HG02763 (cell line): Measurements from ENCODE around the gene EIF4G3.
"Not testable (repeated sequence)": the region's sequence is repeated elsewhere in the genome, so short reads cannot be mapped to it uniquely, and the experiment has no call there.

Experiments used
- ATAC-seq: cut with Tn5 transposase; IDR thresholded peaks from one replicate; pipeline ENCODE4 v1.9.1; 2021; ENCODE audit warnings: mild to moderate bottlenecking, moderate library complexity; ENCODE audit not compliant: unreplicated experiment

EIF4G3 gene

GRCh38 chr1:20962576-20963258 lies 214.0 kb downstream of the EIF4G3 start:
- no peak for ATAC-seq

GRCh38 chr1:20958430-20958829 lies 218.3 kb downstream of the EIF4G3 start:
- ATAC-seq, result no peak

- no peak for ATAC-seq
These were observed 220.4 kb downstream of the EIF4G3 start for GRCh38 chr1:20956272-20956671.

- no peak for ATAC-seq
These were observed 226.0 kb downstream of the EIF4G3 start for GRCh38 chr1:20950679-20951078.

GRCh38 chr1:20949871-20950590 lies 226.7 kb downstream of the EIF4G3 start:
- ATAC-seq, result no peak

GRCh38 chr1:20948101-20948500 lies 228.6 kb downstream of the EIF4G3 start:
- ATAC-seq, result no peak

- no peak for ATAC-seq
These were observed 229.3 kb downstream of the EIF4G3 start for GRCh38 chr1:20947409-20947808.

- no peak for ATAC-seq
These were observed 240.1 kb downstream of the EIF4G3 start for GRCh38 chr1:20936621-20937020.

- no peak for ATAC-seq
These were observed 240.5 kb downstream of the EIF4G3 start for GRCh38 chr1:20936216-20936615.

GRCh38 chr1:20935717-20936116 lies 241.0 kb downstream of the EIF4G3 start:
- ATAC-seq, result no peak

- ATAC-seq, result no peak
These were observed 244.2 kb downstream of the EIF4G3 start for GRCh38 chr1:20932437-20932977.

GRCh38 chr1:20931930-20932436 lies 244.7 kb downstream of the EIF4G3 start:
- ATAC-seq, result no peak

- no peak for ATAC-seq
These were observed 246.3 kb downstream of the EIF4G3 start for GRCh38 chr1:20930427-20930826.

GRCh38 chr1:20928146-20928545 lies 248.6 kb downstream of the EIF4G3 start:
- ATAC-seq, result no peak

GRCh38 chr1:20921285-20921684 lies 255.4 kb downstream of the EIF4G3 start:
- ATAC-seq, result no peak

GRCh38 chr1:20913242-20913641 lies 263.5 kb downstream of the EIF4G3 start:
- ATAC-seq, result no peak

- ATAC-seq, result not testable (repeated sequence)
These were observed 269.2 kb downstream of the EIF4G3 start for GRCh38 chr1:20907526-20907925.

GRCh38 chr1:20903437-20903836 lies 273.3 kb downstream of the EIF4G3 start:
- ATAC-seq, result no peak

GRCh38 chr1:20900056-20900455 lies 276.6 kb downstream of the EIF4G3 start:
- no peak for ATAC-seq

GRCh38 chr1:20899154-20899972 lies 277.3 kb downstream of the EIF4G3 start:
- no peak for ATAC-seq

- ATAC-seq, result no peak
These were observed 279.9 kb downstream of the EIF4G3 start for GRCh38 chr1:20896826-20897225.
